Kidney glomerular epithelial cell (primary cell): ENCODE results near the gene KMT2E.

ENCODE experiments used
- DNase-seq: peaks from one replicate; lab custom pipeline; 2025; lab: John Stamatoyannopoulos, UW

KMT2E gene

DNA sequence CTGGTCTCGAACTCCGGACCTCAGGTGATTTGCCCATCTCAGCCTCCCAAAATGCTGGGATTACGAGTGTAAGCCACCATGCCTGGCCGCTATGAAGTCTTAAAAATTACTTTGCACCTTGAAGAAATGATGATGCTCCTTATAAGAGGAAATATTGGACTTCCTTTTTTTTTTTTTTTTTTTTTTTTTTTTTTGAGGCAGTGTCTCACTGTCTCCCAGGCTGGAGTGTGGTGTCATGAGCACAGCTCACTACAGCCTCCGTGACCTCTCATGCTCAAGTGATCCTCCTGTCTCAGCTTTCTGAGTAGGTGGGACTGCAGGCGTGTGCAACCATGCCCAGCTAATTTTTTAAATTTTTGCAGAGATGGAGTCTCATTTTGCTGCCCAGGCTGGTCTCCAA, 65.3 kb downstream of the KMT2E start:
- no peak for DNase-seq

GRCh38 chr7:105084581-105084980, 70.6 kb downstream of the KMT2E start:
- DNase-seq = no peak

DNA sequence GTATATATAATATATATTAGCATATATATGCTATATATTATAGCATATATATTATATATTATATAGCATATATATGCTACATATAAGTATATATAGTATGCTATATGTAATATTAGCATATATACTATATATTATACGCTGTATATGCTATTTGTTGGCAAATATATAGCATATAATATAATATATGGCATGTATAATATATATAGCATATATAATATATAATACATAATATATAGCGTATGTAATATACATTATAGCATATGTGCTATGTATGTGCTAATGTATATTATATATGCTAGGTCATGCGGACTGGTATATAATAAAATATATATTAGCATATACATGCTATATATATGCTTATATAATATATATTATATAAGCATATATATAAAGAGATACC, 72.8 kb downstream of the KMT2E start:
- no peak for DNase-seq

DNA sequence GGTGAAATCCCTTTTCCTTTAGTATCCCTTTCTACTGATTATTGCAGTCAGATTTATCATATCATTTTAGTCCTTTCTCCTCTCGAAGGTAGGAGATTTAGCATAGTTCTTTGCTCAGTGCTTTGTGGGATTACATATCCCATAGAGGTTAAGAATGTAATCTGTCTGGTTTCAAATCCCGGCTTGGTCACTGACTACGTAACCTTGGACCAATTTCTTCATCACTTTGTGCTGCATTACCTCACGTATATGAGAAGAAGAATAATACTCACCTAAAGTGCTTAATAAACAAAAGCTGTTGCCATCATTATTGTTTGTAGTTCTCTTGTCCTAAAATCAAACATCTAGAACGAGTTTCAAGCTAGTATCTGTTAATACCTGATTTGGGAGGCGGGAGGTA, 74.0 kb downstream of the KMT2E start:
- DNase-seq = no peak

- DNase-seq = no peak
Measured at GRCh38 chr7:105088456-105088855, 74.5 kb downstream of the KMT2E start.

DNA sequence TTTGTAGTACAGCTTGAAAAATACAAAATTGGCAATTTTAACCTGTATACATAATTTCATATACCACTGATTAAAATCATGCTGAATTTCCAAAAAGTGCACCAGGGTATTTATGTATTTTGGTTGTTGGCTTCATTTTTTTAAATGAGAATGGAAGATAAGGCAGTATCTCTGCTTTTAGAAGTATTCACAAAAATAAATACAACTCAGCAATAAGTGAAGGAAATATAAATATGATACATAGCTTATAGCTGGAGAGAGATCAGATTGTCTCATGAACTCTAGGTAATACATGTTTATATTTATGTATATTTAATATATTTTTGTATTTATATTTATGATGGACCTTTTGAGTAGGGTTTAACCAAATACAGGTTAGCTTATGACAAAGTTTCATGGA, 81.0 kb downstream of the KMT2E start:
- no peak for DNase-seq

DNA sequence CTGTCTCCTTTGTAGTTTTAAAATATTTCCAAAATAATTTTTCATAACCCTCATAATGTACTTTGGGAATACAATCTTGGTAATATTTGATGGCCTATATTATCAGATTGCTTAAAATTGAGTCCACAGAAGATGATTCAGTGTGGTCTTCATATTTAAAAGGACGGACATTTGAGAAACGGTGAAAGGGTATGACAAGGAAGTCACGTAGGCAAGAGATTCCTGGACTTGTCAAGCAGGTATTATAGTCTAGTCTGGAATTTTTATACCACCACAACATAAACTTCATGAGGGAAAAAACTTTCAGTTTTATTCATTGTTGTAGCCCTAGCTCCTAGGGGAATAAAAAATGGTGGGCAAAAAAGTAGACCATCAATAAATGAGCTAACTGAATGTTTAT, 82.3 kb downstream of the KMT2E start:
- no peak for DNase-seq

GRCh38 chr7:105097619-105098018, 83.6 kb downstream of the KMT2E start:
- DNase-seq = no peak

GRCh38 chr7:105098863-105099515, 85.0 kb downstream of the KMT2E start:
- DNase-seq = no peak

DNA sequence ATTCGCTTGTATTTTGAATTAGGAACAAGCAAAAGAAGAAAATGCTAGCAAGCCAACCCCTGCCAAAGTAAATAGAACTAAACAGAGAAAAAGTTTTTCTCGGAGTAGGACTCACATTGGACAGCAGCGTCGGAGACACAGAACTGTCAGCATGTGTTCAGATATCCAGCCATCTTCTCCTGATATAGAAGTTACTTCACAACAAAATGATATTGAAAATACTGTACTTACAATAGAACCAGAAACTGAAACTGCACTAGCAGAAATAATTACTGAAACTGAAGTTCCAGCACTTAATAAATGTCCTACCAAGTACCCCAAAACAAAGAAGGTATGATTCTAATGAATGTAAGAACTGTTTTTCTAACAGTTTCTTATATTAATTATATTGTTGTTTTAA, 87.9 kb downstream of the KMT2E start:
- DNase-seq = no peak

GRCh38 chr7:105102557-105103352, 88.8 kb downstream of the KMT2E start:
- DNase-seq = no peak

GRCh38 chr7:105105579-105105978, 91.6 kb downstream of the KMT2E start:
- no peak for DNase-seq

DNA sequence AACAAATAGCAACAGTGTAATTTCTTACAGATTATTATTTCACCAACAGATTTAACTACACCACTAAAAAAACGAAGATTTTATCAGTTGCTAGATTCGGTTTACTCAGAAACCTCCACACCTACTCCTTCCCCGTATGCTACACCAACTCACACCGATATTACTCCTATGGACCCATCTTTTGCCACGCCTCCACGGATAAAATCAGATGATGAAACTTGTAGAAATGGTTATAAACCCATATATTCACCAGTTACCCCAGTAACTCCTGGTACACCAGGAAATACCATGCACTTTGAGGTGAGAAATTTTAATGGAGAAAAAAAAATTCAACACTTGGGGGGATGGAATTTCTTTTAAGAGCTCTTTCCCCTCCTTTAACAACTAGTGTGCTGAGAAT, 92.5 kb downstream of the KMT2E start:
- DNase-seq = no peak

DNA sequence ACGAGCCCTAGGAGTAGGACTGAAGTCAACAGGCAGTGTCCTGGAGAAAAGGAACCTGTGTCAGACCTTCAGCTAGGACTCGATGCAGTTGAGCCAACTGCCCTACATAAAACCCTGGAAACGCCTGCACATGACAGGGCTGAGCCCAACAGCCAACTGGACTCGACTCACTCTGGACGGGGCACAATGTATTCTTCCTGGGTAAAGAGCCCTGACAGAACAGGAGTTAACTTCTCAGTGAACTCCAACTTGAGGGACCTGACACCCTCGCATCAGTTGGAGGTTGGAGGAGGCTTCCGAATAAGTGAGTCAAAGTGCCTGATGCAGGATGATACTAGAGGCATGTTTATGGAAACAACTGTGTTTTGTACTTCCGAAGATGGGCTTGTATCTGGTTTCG, 93.5 kb downstream of the KMT2E start:
- no peak for DNase-seq

- DNase-seq = no peak
Measured at GRCh38 chr7:105112440-105113418, 98.7 kb downstream of the KMT2E start.

- no peak for DNase-seq
Measured at GRCh38 chr7:105118612-105119600, 104.9 kb downstream of the KMT2E start.

DNA sequence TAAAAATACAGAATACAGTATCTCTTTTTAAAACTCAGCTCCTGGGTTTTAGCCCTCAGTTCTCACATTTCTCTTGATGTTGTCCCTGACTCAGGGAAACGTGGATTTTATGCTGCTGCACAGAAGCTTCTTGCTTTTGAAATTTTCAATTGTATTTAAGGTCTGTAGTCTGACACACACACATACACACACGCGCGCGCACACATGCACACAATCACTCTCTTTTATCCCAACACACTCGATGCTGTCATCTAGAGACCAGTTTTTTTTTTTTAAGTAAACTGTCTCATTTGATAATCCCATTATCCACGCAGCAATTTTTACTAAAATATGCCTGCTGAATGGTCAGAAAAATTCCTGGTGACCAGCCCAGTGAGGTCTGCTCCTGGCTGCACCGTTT, 108.6 kb downstream of the KMT2E start:
- no peak for DNase-seq

DNA sequence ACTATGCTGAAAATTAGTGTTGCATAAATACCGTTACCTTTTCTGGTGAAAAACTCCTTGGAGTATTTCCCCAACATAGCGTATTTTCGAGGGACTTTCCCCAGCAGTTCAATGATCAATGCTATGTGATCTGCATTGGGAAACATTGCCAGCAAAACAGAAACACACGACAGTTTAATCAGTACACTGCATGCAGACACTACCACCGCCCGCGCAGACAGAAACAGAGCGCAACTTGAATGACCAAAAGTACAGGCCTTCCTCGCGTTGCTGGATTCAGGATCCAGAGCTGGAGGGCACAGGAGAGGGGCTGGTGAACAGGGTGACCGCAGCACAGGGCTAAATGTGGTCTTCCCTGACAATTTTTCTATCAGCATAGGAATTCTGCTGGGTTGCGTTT, 111.7 kb downstream of the KMT2E start:
- DNase-seq = no peak

GRCh38 chr7:105126436-105126975, 112.5 kb downstream of the KMT2E start:
- no peak for DNase-seq

- DNase-seq = no peak
Measured at GRCh38 chr7:105127179-105127578, 113.2 kb downstream of the KMT2E start.

- no peak for DNase-seq
Measured at GRCh38 chr7:105130048-105130447, 116.0 kb downstream of the KMT2E start.
